Keratinocyte (primary cell): ENCODE results near the gene RBFOX2. TPM values are rescaled to one million over a fixed set of nuclear protein-coding genes. Genes with fewer than 3 reads are reported as not detected.

Experiments
- DNase-seq: peaks from one replicate; pipeline ENCODE4 v3.0.0-alpha.2; 2011; ENCODE audit warnings: low read depth, missing footprints, low spot score
- FAIRE-seq: peaks from 2 replicates; lab custom pipeline; 2011; peaks lifted over from hg19 to GRCh38; lab: Jason Lieb, UNC
- H2AFZ ChIP-seq: 2 replicates; pipeline ENCODE4 v1.6.0; 2012; ENCODE audit warnings: low read length, control low read depth, inconsistent platforms; ENCODE audit not compliant: control insufficient read depth
- H3K27ac ChIP-seq: 2 replicates; pipeline ENCODE4 v1.5.1; 2011; ENCODE audit warnings: low read length; ENCODE audit not compliant: control insufficient read depth, insufficient read depth
- H3K27me3 ChIP-seq: 3 replicates; pipeline ENCODE4 v1.6.0; 2011; ENCODE audit warnings: low read length; ENCODE audit not compliant: control insufficient read depth, insufficient read depth; ENCODE audit errors: extremely low read depth
- H3K36me3 ChIP-seq, 2 experiments: 2 replicates in 1 of 2; 3 replicates in 1 of 2; pipeline ENCODE4 v1.5.1; 2011; ENCODE audit warnings: low read length in 2 of 2, mild to moderate bottlenecking in 1 of 2; ENCODE audit not compliant: control insufficient read depth in 2 of 2, insufficient read depth in 2 of 2; ENCODE audit errors: extremely low read depth in 1 of 2
- H3K4me1 ChIP-seq: 3 replicates; pipeline ENCODE4 v1.5.1; 2011; ENCODE audit warnings: low read length; ENCODE audit not compliant: control insufficient read depth, insufficient read depth; ENCODE audit errors: extremely low read depth
- H3K4me2 ChIP-seq: 3 replicates; pipeline ENCODE4 v1.6.0; 2011; ENCODE audit warnings: low read depth, low read length; ENCODE audit not compliant: control insufficient read depth, insufficient read depth; ENCODE audit errors: extremely low read depth
- H3K4me3 ChIP-seq, 3 experiments: fragments of 200-600 bp in 1 of 3; sonication (generic) in 1 of 3; 2 replicates in 2 of 3; 3 replicates in 1 of 3; pipeline ENCODE4 v1.5.1; 2011 to 2016; ENCODE audit warnings: low read length in 3 of 3, mild to moderate bottlenecking in 3 of 3, control low read depth in 2 of 3, inconsistent platforms in 1 of 3, low read depth in 1 of 3, mixed read lengths in 1 of 3, mixed run types in 1 of 3, moderate library complexity in 1 of 3; ENCODE audit not compliant: control insufficient read depth in 2 of 3, insufficient read depth in 2 of 3; ENCODE audit errors: extremely low read depth in 1 of 3
- H3K79me2 ChIP-seq: 2 replicates; pipeline ENCODE4 v1.6.0; 2012; ENCODE audit warnings: low read length; ENCODE audit not compliant: control insufficient read depth, insufficient read depth
- H3K9ac ChIP-seq: 3 replicates; pipeline ENCODE4 v1.6.0; 2011; ENCODE audit warnings: low read length; ENCODE audit not compliant: control insufficient read depth, insufficient read depth; ENCODE audit errors: extremely low read depth
- H3K9me1 ChIP-seq: 3 replicates; pipeline ENCODE4 v1.6.0; 2011; ENCODE audit warnings: low read length; ENCODE audit not compliant: control insufficient read depth, insufficient read depth; ENCODE audit errors: extremely low read depth
- H3K9me3 ChIP-seq: 2 replicates; pipeline ENCODE4 v1.5.1; 2012; ENCODE audit warnings: low read depth, low read length; ENCODE audit not compliant: control insufficient read depth
- H4K20me1 ChIP-seq: 3 replicates; pipeline ENCODE4 v1.6.0; 2011; ENCODE audit warnings: low read length; ENCODE audit not compliant: control insufficient read depth, insufficient read depth; ENCODE audit errors: extremely low read depth
- EZH2 ChIP-seq: IDR thresholded peaks from one replicate; pipeline ENCODE4 v1.6.1; 2012; ENCODE audit warnings: inconsistent platforms, mild to moderate bottlenecking, low read length, moderate library complexity
- dilution Hi-C: fragments of 300-500 bp; cut with MboI; formaldehyde crosslinking; loops from one replicate; pipeline ENCODE4 v1.7.0; 2020; ENCODE audit warnings: low sequenced_read_pairs; ENCODE audit not compliant: extremely low pct_ligation_motif_present
- polyA plus RNA-seq, 5 experiments: library from polyadenylated mRNA; depleted of rRNA in 3 of 5; stranded (reverse) in 3 of 5; stranded (forward) in 1 of 5; unstranded in 1 of 5; fragments of >200 nt; gene quantifications; 1 replicate in 1 of 5; 2 replicates in 3 of 5; 3 replicates in 1 of 5; pipeline versions ENCODE4 v1.2.1 to v1.2.3, GENCODE V29; 2011 to 2012; ENCODE audit warnings: missing spikeins in 2 of 5, low read depth in 1 of 5, low replicate concordance in 1 of 5
- TF ChIP-seq, protein P1 (sequence below), 3 experiments: IDR thresholded peaks in 1 of 3; conservative IDR thresholded peaks in 1 of 3; optimal IDR thresholded peaks in 1 of 3; 2 replicates in 2 of 3; 3 replicates in 1 of 3; pipeline versions ENCODE3 to v1.5.1; 2011; ENCODE audit warnings: low read length in 3 of 3, mild to moderate bottlenecking in 3 of 3, moderate library complexity in 2 of 3, control low read depth in 1 of 3, inconsistent platforms in 1 of 3; ENCODE audit not compliant: insufficient read depth in 2 of 3; ENCODE audit errors: extremely low read depth in 1 of 3

RBFOX2 gene
- polyA plus RNA-seq, 1 donor (not counting 4 experiments of a cell fraction or from before 2014, with no cell fraction given), result 118 TPM

DNA sequence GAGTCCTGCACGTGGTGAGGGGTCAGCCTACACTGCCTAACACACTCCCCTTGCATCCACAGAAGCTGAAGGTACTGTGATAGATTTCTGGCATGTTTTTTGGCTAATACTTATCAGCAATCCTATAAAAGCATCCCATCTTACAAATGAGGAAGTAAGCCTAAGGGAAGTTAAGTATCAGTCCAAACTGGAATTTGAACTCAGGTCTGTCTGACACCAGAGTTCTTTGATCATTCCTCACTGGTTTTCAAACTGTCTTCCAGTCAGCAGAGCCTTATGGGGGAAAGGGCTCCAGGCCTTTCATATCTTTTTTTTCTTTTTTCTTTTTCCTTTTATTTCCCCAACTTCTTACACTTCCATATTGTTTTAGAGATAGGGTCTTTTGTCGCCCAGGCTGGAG is 105.6 kb downstream of the RBFOX2 start:
- Histone ChIP-seq H3K9ac (no peak overlapping the region), H3K79me2 (peaks cover 43% of the 10 kb centered on the region), H3K36me3 (no peaks in the 10 kb centered on the region), H3K27ac (no peak overlapping the region), H3K4me1 (peaks cover 21% of the 10 kb centered on the region), H3K27me3 (no peaks in the 10 kb centered on the region), H3K9me1 (no peaks in the 10 kb centered on the region), H2AFZ (no peak overlapping the region), H3K4me3 (no peak overlapping the region), H4K20me1 (no peaks in the 10 kb centered on the region), H3K4me2 (no peak overlapping the region), H3K9me3 (no peaks in the 10 kb centered on the region)
- TF ChIP-seq, protein P1, sequence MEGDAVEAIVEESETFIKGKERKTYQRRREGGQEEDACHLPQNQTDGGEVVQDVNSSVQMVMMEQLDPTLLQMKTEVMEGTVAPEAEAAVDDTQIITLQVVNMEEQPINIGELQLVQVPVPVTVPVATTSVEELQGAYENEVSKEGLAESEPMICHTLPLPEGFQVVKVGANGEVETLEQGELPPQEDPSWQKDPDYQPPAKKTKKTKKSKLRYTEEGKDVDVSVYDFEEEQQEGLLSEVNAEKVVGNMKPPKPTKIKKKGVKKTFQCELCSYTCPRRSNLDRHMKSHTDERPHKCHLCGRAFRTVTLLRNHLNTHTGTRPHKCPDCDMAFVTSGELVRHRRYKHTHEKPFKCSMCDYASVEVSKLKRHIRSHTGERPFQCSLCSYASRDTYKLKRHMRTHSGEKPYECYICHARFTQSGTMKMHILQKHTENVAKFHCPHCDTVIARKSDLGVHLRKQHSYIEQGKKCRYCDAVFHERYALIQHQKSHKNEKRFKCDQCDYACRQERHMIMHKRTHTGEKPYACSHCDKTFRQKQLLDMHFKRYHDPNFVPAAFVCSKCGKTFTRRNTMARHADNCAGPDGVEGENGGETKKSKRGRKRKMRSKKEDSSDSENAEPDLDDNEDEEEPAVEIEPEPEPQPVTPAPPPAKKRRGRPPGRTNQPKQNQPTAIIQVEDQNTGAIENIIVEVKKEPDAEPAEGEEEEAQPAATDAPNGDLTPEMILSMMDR (optimal IDR thresholded peaks at IDR 0.05 in 1 of 3, IDR thresholded peaks at IDR 0.05 in 1 of 3, conservative IDR thresholded peaks at IDR 0.05 in 1 of 3; ENCODE audit: extremely low read depth in 1 of 3, insufficient read depth in 2 of 3, low read length in 3 of 3), result no peak
- TF ChIP-seq EZH2, result no peak
- FAIRE-seq (no peak), DNase-seq (no peak)
- dilution Hi-C loops, result no loop called here

DNA sequence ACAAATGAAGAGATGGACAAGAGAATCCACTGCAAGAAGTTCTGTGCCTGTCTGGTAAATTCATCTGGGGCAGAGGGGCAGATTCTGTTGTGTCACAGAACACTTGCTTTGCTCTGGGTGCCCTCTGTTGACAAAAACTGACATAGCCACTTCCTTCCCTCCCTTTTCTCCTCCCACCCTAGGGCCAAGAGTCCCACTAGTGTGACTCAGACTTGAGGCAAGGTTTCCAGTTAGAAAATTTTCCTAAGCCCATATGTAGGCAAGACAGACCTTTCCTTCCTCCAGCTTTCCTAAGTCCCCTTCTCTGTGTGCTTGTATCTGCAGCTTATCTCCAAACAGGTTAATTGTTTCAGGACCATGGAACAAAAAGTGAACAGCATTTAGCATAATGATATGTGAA is 106.8 kb downstream of the RBFOX2 start:
- Histone ChIP-seq H3K4me2 (peak overlapping the region; percentile 33), H3K4me3 (no peak overlapping the region), H3K4me1 (peaks cover 32% of the 10 kb centered on the region), H3K79me2 (peaks cover 51% of the 10 kb centered on the region), H4K20me1 (no peaks in the 10 kb centered on the region), H3K9ac (peak overlapping the region; percentile 26), H3K9me1 (no peaks in the 10 kb centered on the region), H3K36me3 (no peaks in the 10 kb centered on the region), H2AFZ (no peak overlapping the region), H3K27ac (peak overlapping the region; percentile 44), H3K27me3 (no peaks in the 10 kb centered on the region), H3K9me3 (no peaks in the 10 kb centered on the region)
- TF ChIP-seq, protein P1 (optimal IDR thresholded peaks at IDR 0.05 in 1 of 3, IDR thresholded peaks at IDR 0.05 in 1 of 3, conservative IDR thresholded peaks at IDR 0.05 in 1 of 3; ENCODE audit: extremely low read depth in 1 of 3, insufficient read depth in 2 of 3, low read length in 3 of 3), result peak; percentile 57 to 85 (median 76)
- TF ChIP-seq EZH2, result no peak
- FAIRE-seq (peak; percentile 99), DNase-seq (peak; percentile 32)
- dilution Hi-C loops, result no loop called here
